A204.1 (cell line): ENCODE measurements around the gene FAM83E.
"Not testable (repeated sequence)": the region's sequence is repeated elsewhere in the genome, so short reads cannot be mapped to it uniquely, and the experiment has no call there.

ENCODE experiments used
- FAIRE-seq: peaks from 2 replicates; lab custom pipeline; 2012; peaks lifted over from hg19 to GRCh38; lab: Jason Lieb, UNC

The FAM83E gene

GRCh38 chr19:48614436-48615230, at the start of gene FAM83E:
Gene FAM83E, minus strand, starts transcription at chr19:48615076. Its CDS starts 1,704 bp downstream, at chr19:48613372.
- no peak for FAIRE-seq

GRCh38 chr19:48664476-48664875, 49.6 kb upstream of the FAM83E start:
- no peak for FAIRE-seq

GRCh38 chr19:48663667-48664066, 48.8 kb upstream of the FAM83E start:
- no peak for FAIRE-seq

- FAIRE-seq = no peak
These were observed 46.8 kb upstream of the FAM83E start for GRCh38 chr19:48661711-48662090.

- FAIRE-seq = peak; percentile 97
These were observed 46.2 kb upstream of the FAM83E start for GRCh38 chr19:48660852-48661710.

- FAIRE-seq = no peak
These were observed 44.9 kb upstream of the FAM83E start for GRCh38 chr19:48659768-48660167.

- no peak for FAIRE-seq
These were observed 43.6 kb upstream of the FAM83E start for GRCh38 chr19:48658483-48658882.

- not testable (repeated sequence) for FAIRE-seq
These were observed 43.0 kb upstream of the FAM83E start for GRCh38 chr19:48657828-48658227.

- no peak for FAIRE-seq
These were observed 42.1 kb upstream of the FAM83E start for GRCh38 chr19:48656840-48657474.

GRCh38 chr19:48654299-48655059, 39.6 kb upstream of the FAM83E start:
- FAIRE-seq = no peak

GRCh38 chr19:48651683-48652048, 36.8 kb upstream of the FAM83E start:
- FAIRE-seq = no peak

GRCh38 chr19:48650974-48651682, 36.3 kb upstream of the FAM83E start:
- no peak for FAIRE-seq

- FAIRE-seq = no peak
These were observed 33.3 kb upstream of the FAM83E start for GRCh38 chr19:48648134-48648533.

- no peak for FAIRE-seq
These were observed 31.9 kb upstream of the FAM83E start for GRCh38 chr19:48646722-48647216.

GRCh38 chr19:48646001-48646721, 31.3 kb upstream of the FAM83E start, which contains the start of gene CA11:
Gene CA11, minus strand, starts transcription at chr19:48646187. Its CDS starts 555 bp downstream, at chr19:48645632.
- FAIRE-seq = no peak

- no peak for FAIRE-seq
These were observed 30.7 kb upstream of the FAM83E start for GRCh38 chr19:48645620-48646000.

GRCh38 chr19:48644839-48645619, 30.2 kb upstream of the FAM83E start:
- no peak for FAIRE-seq

GRCh38 chr19:48644355-48644754, 29.5 kb upstream of the FAM83E start:
- FAIRE-seq = no peak

- FAIRE-seq = no peak
These were observed 28.0 kb upstream of the FAM83E start for GRCh38 chr19:48642862-48643261.

- no peak for FAIRE-seq
These were observed 27.0 kb upstream of the FAM83E start for GRCh38 chr19:48641850-48642249.
